Lower leg skin (tissue), 4 donors: ENCODE data around the gene SHISA3. TPM values are rescaled to one million over a fixed set of nuclear protein-coding genes. Genes with fewer than 3 reads are reported as not detected.

Experiments used
- DNase-seq, 2 donors: peaks; one replicate each; pipeline ENCODE4 v3.0.0-alpha.2; 2019; ENCODE audit warnings: low spot score in 2 of 2
- H3K4me3 ChIP-seq: fragments of 200-600 bp; sonication (generic); 2 replicates; pipeline ENCODE4 v1.5.1; 2017; ENCODE audit warnings: mild to moderate bottlenecking, low read depth; ENCODE audit not compliant: poor library complexity, severe bottlenecking
- CTCF ChIP-seq, 3 donors: fragments of 450-650 bp; IDR thresholded peaks; one replicate each; pipeline ENCODE4 v1.5.1; 2016; ENCODE audit warnings: antibody characterized with exemption in 3 of 3, mild to moderate bottlenecking in 3 of 3, moderate library complexity in 2 of 3
- POLR2A ChIP-seq, 2 donors: fragments of 450-650 bp; IDR thresholded peaks; one replicate each; pipeline ENCODE4 v1.6.1; 2016 to 2017; ENCODE audit warnings: antibody characterized with exemption in 2 of 2, mild to moderate bottlenecking in 1 of 2, moderate library complexity in 1 of 2
- WGBS, 2 donors: methylation state at CpG; one replicate each; pipeline ENCODE4 v1.1.5; 2018; 5-methylcytosine and 5-hydroxymethylcytosine counted together
- intact Hi-C: fragments of 100-400 bp; cut with DNase I; formaldehyde crosslinking; loops from one replicate; pipeline ENCODE4 v1.15.0; 2023; ENCODE audit warnings: low total_unique reads
- total RNA-seq, 4 donors: library from RNA; depleted of rRNA; stranded (reverse); fragments of >200 nt; gene quantifications; one replicate each; pipeline ENCODE4 v1.1.0, GENCODE V29; 2016

SHISA3 gene
- total RNA-seq, 4 donors from 2014 or later: 0.15 to 0.55 (median 0.22) TPM; not detected in 1

GRCh38 chr4:42395595-42395994 lies 1.7 kb upstream of the SHISA3 start:
- TF ChIP-seq CTCF (IDR thresholded peaks at IDR 0.05): no peak
- TF ChIP-seq POLR2A (IDR thresholded peaks at IDR 0.05): no peak
- 86 to 97% methylated on average over 1 of the region's 1 CpG for WGBS, 2 donors
- DNase-seq: no peak
- intact Hi-C loops: no loop called here
- H3K4me3 ChIP-seq: no peak overlapping the region

- TF ChIP-seq CTCF (IDR thresholded peaks at IDR 0.05) (no peak), POLR2A (IDR thresholded peaks at IDR 0.05) (no peak)
- no peak overlapping the region for H3K4me3 ChIP-seq
- no peak for DNase-seq
- WGBS, 2 donors: 54 to 58% methylated on average over 17 of the region's 17 CpGs
- intact Hi-C loops: no loop called here
Observed at GRCh38 chr4:42396361-42396751, 932 bp upstream of the SHISA3 start.

GRCh38 chr4:42397635-42398170 lies 415 bp downstream of the SHISA3 start:
- no peak for DNase-seq
- intact Hi-C loops: no loop called here
- WGBS, 2 donors: 0 to 2% methylated on average over 10 to 36 of the region's 52 CpGs

GRCh38 chr4:42398171-42398870 lies 1.0 kb downstream of the SHISA3 start:
- TF ChIP-seq POLR2A (IDR thresholded peaks at IDR 0.05) (no peak), CTCF (IDR thresholded peaks at IDR 0.05) (no peak)
- intact Hi-C loops: no loop called here
- no peak for DNase-seq
- WGBS, 2 donors: 3% methylated on average over 22 to 30 of the region's 60 CpGs
- peak overlapping the region; percentile 11 for H3K4me3 ChIP-seq

More at GRCh38 chr4:42397635-42398170, 415 bp downstream of the SHISA3 start:
- H3K4me3 ChIP-seq: peak overlapping the region; percentile 11
- no peak for TF ChIP-seq CTCF (IDR thresholded peaks at IDR 0.05)
- TF ChIP-seq POLR2A (IDR thresholded peaks at IDR 0.05): no peak

- H3K4me3 ChIP-seq: peak overlapping the region; percentile 11
- DNase-seq: no peak
- TF ChIP-seq CTCF (IDR thresholded peaks at IDR 0.05): no peak
- no peak for TF ChIP-seq POLR2A (IDR thresholded peaks at IDR 0.05)
- intact Hi-C loops: no loop called here
- 20 to 29% methylated on average over 24 of the region's 24 CpGs for WGBS, 2 donors
Observed at GRCh38 chr4:42398871-42399331, 1.6 kb downstream of the SHISA3 start.
